Activated CD8-positive, alpha-beta memory T cell treated with anti-CD3 and anti-CD28 coated beads, Interleukin-2, amount 50 U/mL, for 48 hours (primary cell): Measurements from ENCODE around the gene PPP3R1.

ENCODE experiments used
- DNase-seq: peaks from one replicate; pipeline ENCODE4 v3.0.0-alpha.2; 2020

The PPP3R1 gene

DNA sequence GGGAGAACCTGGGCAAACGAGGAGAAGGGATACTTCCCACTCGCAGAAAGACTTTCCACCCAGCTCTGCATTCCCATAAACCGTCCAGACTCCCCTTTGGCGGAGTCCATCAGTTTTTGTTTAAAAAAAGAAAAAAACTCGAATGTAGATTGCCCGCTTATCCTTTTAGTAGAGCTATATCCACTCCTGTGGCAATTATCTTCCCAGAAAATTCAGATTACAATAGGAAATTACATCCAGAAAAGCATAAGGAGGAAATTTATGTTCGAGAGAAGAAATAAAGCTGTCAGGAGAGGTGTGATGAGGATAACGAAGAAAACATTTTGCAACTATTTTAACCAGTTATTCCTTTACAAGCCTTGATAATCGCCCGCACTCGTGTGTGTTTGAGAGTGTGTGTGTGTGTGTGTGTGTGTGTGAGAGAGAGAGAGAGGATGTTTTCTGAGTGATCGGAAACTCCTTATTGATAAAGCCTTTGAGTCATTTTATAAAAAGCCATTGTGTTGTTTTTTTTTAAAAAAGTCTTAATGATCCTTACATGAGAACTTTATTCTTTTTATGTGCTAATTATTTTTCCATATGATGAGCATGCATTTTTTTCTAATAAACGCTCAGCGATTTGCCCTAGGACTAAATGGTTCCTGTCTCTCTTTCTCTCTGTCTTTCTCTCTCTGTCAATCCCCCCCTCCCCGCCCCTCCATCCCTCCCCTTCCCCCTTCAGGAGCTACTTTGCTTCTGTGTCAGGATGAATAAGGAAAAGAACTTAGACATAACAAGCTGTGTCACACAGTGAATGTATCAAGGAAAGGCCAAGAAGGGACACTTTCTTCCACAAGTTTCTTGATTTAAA is 1.1 kb upstream of the PPP3R1 start:
- no peak for DNase-seq

- DNase-seq = peak; percentile 74
Observed at GRCh38 chr2:68251855-68252399, 405 bp downstream of the PPP3R1 start.

DNA sequence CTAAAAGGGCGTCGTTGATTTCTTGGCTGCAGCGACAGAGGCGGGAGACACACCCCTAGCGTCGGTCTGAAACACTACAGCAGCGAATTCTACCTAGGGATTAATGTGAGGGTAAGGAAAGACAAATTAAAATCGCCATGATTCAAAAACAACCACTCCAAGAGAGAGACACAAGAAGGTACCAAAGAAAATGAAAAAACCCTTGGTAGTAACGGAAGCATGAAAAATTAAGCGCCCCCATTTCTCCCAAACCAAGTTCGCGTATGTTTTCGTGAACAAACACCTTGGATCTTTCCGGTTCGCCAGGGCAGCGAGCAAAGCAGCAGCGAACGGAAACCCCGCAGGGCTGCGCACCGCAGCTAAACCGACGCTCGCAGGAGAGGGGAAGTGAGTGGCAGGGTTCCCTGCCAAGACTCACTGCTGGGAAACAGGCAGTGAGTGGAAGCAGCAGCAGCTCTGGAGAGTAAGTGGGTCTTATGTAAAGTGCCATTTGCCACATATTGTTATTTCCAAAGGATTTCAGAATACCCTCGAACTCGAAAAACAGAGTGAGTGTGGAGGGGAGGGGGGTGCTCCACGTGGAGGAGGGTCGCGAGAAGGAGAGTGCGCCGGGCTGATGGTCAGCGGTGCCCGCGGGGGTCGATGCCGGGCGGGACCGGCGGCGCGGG is 1.0 kb downstream of the PPP3R1 start:
- peak; percentile 78 for DNase-seq

DNA sequence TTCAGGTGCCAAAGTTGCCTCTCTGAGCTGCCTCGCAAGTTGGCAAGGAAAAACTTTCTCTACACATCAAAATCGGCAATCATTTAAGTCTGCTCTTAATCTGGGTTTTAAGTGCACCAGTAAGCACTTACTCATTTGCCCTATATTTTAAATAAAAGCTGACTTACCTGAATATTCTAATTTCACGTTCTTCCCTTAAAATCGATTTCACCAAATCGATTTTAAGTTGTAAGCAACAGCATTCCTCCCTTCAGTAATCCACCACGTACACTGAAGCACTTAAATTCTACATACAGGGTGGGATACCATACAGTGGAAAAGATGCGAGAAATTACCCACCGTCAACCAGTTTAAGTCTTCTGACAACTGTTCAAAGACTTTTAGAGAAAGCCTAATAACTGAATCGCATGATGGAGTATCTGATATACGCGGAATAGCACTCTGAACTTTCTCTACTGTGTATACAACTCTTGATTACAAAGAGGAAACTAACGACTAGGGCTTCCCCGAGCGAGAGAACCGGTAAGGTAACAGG is 1.6 kb downstream of the PPP3R1 start:
- no peak for DNase-seq

GRCh38 chr2:68250196-68250595 is 2.1 kb downstream of the PPP3R1 start:
- DNase-seq = no peak

- DNase-seq = no peak
Observed at GRCh38 chr2:68248806-68249205, 3.5 kb downstream of the PPP3R1 start.

- DNase-seq = no peak
Observed at GRCh38 chr2:68248361-68248760, 4.0 kb downstream of the PPP3R1 start.

DNA sequence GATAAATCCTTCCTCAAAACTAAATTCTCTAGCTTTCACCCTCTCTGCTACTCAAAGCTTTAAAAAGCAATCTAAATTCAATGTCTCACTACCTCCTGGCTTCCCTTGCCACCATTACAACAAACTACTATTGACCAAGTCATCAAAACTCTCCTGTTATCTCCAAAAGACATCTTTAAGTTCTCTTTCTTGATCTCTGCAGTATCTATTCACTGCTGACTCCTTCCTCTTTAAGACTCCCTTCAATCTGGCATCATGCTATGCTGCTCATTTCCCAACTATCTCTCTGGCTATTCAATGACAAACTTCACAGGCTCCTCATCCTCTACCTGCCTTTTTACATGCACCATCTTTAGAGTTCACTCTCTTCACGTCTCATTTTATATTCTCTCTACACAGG is 5.9 kb downstream of the PPP3R1 start:
- no peak for DNase-seq

- DNase-seq = no peak
Observed at GRCh38 chr2:68245672-68246071, 6.7 kb downstream of the PPP3R1 start.

- no peak for DNase-seq
Observed at GRCh38 chr2:68245066-68245465, 7.3 kb downstream of the PPP3R1 start.

- no peak for DNase-seq
Observed at GRCh38 chr2:68244456-68244855, 7.9 kb downstream of the PPP3R1 start.

GRCh38 chr2:68241732-68242131 is 10.6 kb downstream of the PPP3R1 start:
- no peak for DNase-seq

GRCh38 chr2:68240446-68240845 is 11.9 kb downstream of the PPP3R1 start:
- no peak for DNase-seq

GRCh38 chr2:68238955-68239822 is 13.1 kb downstream of the PPP3R1 start:
- DNase-seq = no peak

DNA sequence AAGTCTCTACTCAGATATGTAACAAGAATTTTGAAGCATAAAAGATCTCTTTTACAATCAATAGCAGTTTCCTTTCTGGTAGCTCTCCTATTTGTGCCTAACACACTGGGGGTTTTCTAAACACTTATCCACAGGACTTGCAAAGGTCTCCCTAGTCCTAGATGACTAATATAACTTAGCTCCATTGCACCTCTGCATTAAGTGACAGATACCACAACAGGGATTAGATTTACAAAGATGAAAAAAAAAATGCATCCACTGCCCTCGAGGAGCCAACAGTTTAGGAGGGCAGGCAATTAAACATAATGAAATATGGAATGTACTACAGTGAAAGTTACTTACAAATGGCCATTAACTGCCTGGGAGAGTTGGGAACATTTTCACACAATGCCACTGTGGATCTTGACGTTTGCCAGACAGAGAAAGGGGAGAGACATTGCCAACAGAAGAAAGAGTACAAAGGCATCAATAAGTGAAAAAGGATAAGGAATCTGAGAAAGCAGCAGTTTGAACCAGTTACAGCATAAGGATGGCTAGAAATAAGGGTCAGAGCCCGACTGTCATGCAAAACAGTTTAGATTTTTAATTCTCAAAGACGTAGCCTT is 14.3 kb downstream of the PPP3R1 start:
- DNase-seq = no peak

GRCh38 chr2:68237404-68237803 is 14.9 kb downstream of the PPP3R1 start:
- DNase-seq = no peak

GRCh38 chr2:68236876-68237275 is 15.5 kb downstream of the PPP3R1 start:
- no peak for DNase-seq

DNA sequence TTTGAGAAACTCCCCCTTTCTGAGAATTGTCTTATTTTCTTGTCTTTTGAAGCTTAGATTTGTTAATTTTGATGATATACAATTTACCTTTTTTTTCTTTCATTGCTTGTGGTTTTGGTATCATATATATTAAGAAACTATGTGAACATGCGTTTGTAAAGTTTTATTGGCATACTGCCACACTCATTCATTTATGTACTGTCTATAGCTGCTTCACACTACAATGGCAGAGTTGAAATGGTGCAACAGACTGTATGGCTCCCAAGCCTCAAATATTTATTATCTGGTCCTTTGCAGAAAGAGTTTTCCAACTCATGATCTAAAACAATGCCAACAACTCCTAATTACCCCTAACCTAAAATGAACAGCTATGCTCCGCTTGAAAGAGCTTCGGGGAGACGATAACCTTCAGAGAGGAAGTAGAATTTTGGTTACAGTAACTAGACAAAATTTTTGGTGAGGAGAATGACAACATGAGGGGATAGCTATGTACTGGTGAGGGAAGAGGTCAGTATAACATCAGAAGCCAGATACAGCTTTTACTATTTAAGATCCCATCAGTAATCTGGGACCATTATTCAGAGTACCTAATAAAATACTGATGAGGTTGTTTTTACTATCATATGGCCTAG is 16.1 kb downstream of the PPP3R1 start:
- DNase-seq = no peak

GRCh38 chr2:68235090-68235489 is 17.2 kb downstream of the PPP3R1 start:
- no peak for DNase-seq

DNA sequence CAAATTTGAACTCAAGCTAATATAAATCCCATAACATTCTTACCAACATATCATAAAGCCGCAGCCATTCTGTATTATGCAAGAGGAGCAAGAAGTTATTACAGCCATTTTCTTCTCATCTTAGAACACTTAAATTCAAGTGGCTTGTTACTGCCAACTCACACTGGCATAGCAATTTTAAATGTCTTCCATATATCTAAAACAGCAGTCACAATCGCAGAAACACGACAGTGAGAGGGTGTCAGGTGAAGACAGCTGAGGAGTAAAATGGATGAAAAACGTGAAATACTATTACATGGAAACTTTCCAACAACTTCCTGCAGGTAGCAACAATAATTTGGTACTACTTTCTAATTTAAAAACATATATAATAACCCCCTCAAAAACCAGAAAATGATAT is 17.9 kb downstream of the PPP3R1 start:
- no peak for DNase-seq

DNA sequence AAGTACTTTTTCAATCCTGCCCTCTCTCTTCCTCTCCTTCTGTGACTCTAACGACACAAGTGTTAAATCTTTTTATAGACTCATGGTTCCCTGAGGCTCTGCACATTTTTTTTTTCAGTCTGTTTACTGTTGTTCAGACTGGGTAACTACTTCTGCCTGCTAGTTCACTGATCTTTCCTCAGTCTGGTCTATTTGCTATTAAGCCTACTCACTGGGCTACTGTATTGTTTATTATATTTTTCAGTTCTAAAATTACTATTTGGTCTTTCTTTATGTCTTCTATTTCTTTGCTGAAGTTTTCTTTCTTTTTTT is 21.3 kb downstream of the PPP3R1 start:
- no peak for DNase-seq
